C4-2B (cell line): ENCODE data around the gene SKAP2.

Source experiments
- H3K27ac ChIP-seq: fragments of 450-650 bp; 2 replicates; pipeline ENCODE4 v1.5.1; 2017
- CTCF ChIP-seq: fragments of 450-650 bp; conservative IDR thresholded peaks from 2 replicates; pipeline ENCODE4 v1.5.1; 2017; ENCODE audit warnings: mild to moderate bottlenecking
- ZFX ChIP-seq: fragments of 450-650 bp; IDR thresholded peaks from 2 replicates; pipeline ENCODE4 v1.6.1; 2017

Gene SKAP2

GRCh38 chr7:26759108-26759507, 105.3 kb downstream of the SKAP2 start:
- TF ChIP-seq ZFX (no peak), CTCF (no peak)
- no peak overlapping the region for H3K27ac ChIP-seq

- TF ChIP-seq ZFX (no peak), CTCF (no peak)
- no peak overlapping the region for H3K27ac ChIP-seq
Measured at GRCh38 chr7:26743205-26743604, 121.2 kb downstream of the SKAP2 start.

- TF ChIP-seq ZFX = no peak
- no peak for TF ChIP-seq CTCF
Measured at GRCh38 chr7:26735976-26736600, 128.3 kb downstream of the SKAP2 start.

GRCh38 chr7:26729150-26729775, 135.1 kb downstream of the SKAP2 start:
- no peak overlapping the region for H3K27ac ChIP-seq
- no peak for TF ChIP-seq ZFX
- TF ChIP-seq CTCF = no peak

More at GRCh38 chr7:26735976-26736600, 128.3 kb downstream of the SKAP2 start:
- H3K27ac ChIP-seq = no peak overlapping the region

GRCh38 chr7:26726051-26726450, 138.3 kb downstream of the SKAP2 start:
- no peak overlapping the region for H3K27ac ChIP-seq
- TF ChIP-seq ZFX (no peak), CTCF (no peak)

GRCh38 chr7:26724795-26725194, 139.6 kb downstream of the SKAP2 start:
- H3K27ac ChIP-seq = no peak overlapping the region
- TF ChIP-seq CTCF (no peak), ZFX (no peak)

- TF ChIP-seq ZFX (no peak), CTCF (no peak)
- H3K27ac ChIP-seq = no peak overlapping the region
Measured at GRCh38 chr7:26723129-26723528, 141.3 kb downstream of the SKAP2 start.
